K562 (cell line): ENCODE measurements around the gene OST4. TPM values are rescaled to one million over a fixed set of nuclear protein-coding genes. Genes with fewer than 3 reads are reported as not detected.

Source experiments
- ARHGAP35 ChIP-seq: fragments of 450-650 bp; IDR thresholded peaks from 2 replicates; pipeline ENCODE4 v1.6.1; 2018; ENCODE audit not compliant: partially characterized antibody
- BACH1 ChIP-seq: fragments of 200-800 bp; sonication (Bioruptor generic); IDR thresholded peaks from 2 replicates; pipeline ENCODE4 v1.6.1; 2016; ENCODE audit warnings: missing genetic modification characterization, missing compliant biosample characterization
- BHLHE40 ChIP-seq: IDR thresholded peaks from 2 replicates; pipeline ENCODE4 v1.6.1; 2011; ENCODE audit warnings: low read length, improper control_type of control experiment
- CBX5 ChIP-seq: IDR thresholded peaks from 2 replicates; pipeline ENCODE4 v1.6.1; 2014; ENCODE audit warnings: low read depth, borderline replicate concordance
- CTBP1 ChIP-seq: fragments of 450-650 bp; IDR thresholded peaks from 2 replicates; pipeline ENCODE4 v1.6.1; 2016; ENCODE audit warnings: borderline replicate concordance
- FOS ChIP-seq: IDR thresholded peaks from 3 replicates; pipeline ENCODE4 v1.6.1; 2011; ENCODE audit not compliant: insufficient read length; ENCODE audit errors: extremely low read depth
- FOXK1 ChIP-seq: sonication (generic); formaldehyde crosslinking; IDR thresholded peaks from 2 replicates; pipeline ENCODE4 v1.8.0; 2022; ENCODE audit warnings: missing genetic modification reagents, mild to moderate bottlenecking, borderline replicate concordance
- GABPB2 ChIP-seq: fragments of 250-450 bp; sonication (Bioruptor Pico); conservative IDR thresholded peaks from 2 replicates; pipeline ENCODE4 v1.5.1; 2021; ENCODE audit warnings: mild to moderate bottlenecking
- ID3 ChIP-seq, 2 experiments: fragments of 250-450 bp in 1 of 2; fragments of 450-650 bp in 1 of 2; sonication (Bioruptor Pico) in 1 of 2; IDR thresholded peaks; 2 replicates each; pipeline versions ENCODE4 v1.6.1 to v1.8.0; 2016 to 2021; ENCODE audit warnings: mild to moderate bottlenecking in 2 of 2, moderate library complexity in 2 of 2, missing compliant biosample characterization in 1 of 2, missing genetic modification characterization in 1 of 2
- KDM1A ChIP-seq, 2 experiments: fragments of 450-650 bp; IDR thresholded peaks; 2 replicates each; pipeline ENCODE4 v1.6.1; 2016; ENCODE audit warnings: mild to moderate bottlenecking in 2 of 2
- MBD2 ChIP-seq: sonication (generic); IDR thresholded peaks from 2 replicates; pipeline ENCODE4 v1.6.1; 2016; ENCODE audit warnings: low read depth, borderline replicate concordance
- MTF1 ChIP-seq: fragments of 250-450 bp; sonication (Bioruptor Pico); IDR thresholded peaks from 2 replicates; pipeline ENCODE4 v1.9.0; 2021; ENCODE audit warnings: moderate library complexity, mild to moderate bottlenecking, inconsistent platforms, borderline replicate concordance
- NELFE ChIP-seq: IDR thresholded peaks from 2 replicates; pipeline ENCODE4 v1.6.1; 2011; ENCODE audit warnings: mild to moderate bottlenecking; ENCODE audit not compliant: insufficient read depth, insufficient read length
- SNIP1 ChIP-seq: fragments of 450-650 bp; IDR thresholded peaks from 2 replicates; pipeline ENCODE4 v1.7.1; 2017; ENCODE audit warnings: low read depth, mild to moderate bottlenecking
- SRSF7 ChIP-seq: fragments of 200-400 bp; formaldehyde crosslinking; optimal IDR thresholded peaks from 2 replicates; pipeline ENCODE3; 2017; ENCODE audit warnings: mild to moderate bottlenecking, low read depth, low read length
- WHSC1 ChIP-seq: IDR thresholded peaks from one replicate; pipeline ENCODE4 v1.6.1; 2012; ENCODE audit warnings: low read length, control low read depth, inconsistent platforms
- XRCC4 ChIP-seq: IDR thresholded peaks from one replicate; pipeline ENCODE4 v1.6.1; 2011; ENCODE audit not compliant: insufficient read depth, insufficient read length; ENCODE audit errors: extremely low read depth
- ZBTB5 ChIP-seq: fragments of 450-650 bp; IDR thresholded peaks from 2 replicates; pipeline ENCODE4 v1.6.1; 2017; ENCODE audit warnings: antibody characterized with exemption
- ZNF140 ChIP-seq: fragments of 250-450 bp; sonication (Bioruptor Pico); IDR thresholded peaks from 2 replicates; pipeline ENCODE4 v1.8.0; 2021; ENCODE audit warnings: moderate library complexity, mild to moderate bottlenecking, inconsistent platforms
- ZNF24 ChIP-seq: fragments of 450-650 bp; IDR thresholded peaks from 2 replicates; pipeline ENCODE4 v1.6.1; 2016
- ZNF311 ChIP-seq: fragments of 250-450 bp; sonication (Bioruptor Pico); IDR thresholded peaks from 2 replicates; pipeline ENCODE4 v1.4.0; 2020; ENCODE audit warnings: mild to moderate bottlenecking, moderate library complexity
- ZSCAN29 ChIP-seq: fragments of 450-650 bp; IDR thresholded peaks from 2 replicates; pipeline ENCODE4 v1.6.1; 2017
- ZZZ3 ChIP-seq: fragments of 450-650 bp; IDR thresholded peaks from 2 replicates; pipeline ENCODE4 v1.6.1; 2016; ENCODE audit warnings: antibody characterized with exemption, mild to moderate bottlenecking, moderate library complexity
- polyA plus RNA-seq, 8 experiments: library from polyadenylated mRNA; depleted of rRNA in 4 of 8; stranded (reverse) in 5 of 8; unstranded in 3 of 8; fragments of >200 nt; fragmentation: Nextera tagmentation in 2 of 8; fragmentation: Illumina TruSeq in 1 of 8; extraction: Ambion mirVana in 2 of 8; extraction: Trizol in 1 of 8; gene quantifications; 2 replicates each; pipeline versions ENCODE4 v1.2.1 to v1.2.3, GENCODE V29; 2011 to 2014; ENCODE audit warnings: inconsistent platforms in 1 of 8, missing spikeins in 1 of 8
- total RNA-seq, 7 experiments: library from RNA; depleted of rRNA in 6 of 7; stranded (reverse); fragments of >200 nt in 6 of 7; fragmentation: Illumina TruSeq in 2 of 7; extraction: Trizol in 2 of 7; gene quantifications; 2 replicates each; pipeline versions ENCODE4 v1.2.1 to v1.2.3, GENCODE V29; 2011 to 2021; ENCODE audit warnings: low replicate concordance in 1 of 7
- TF ChIP-seq, protein P1 (sequence below): sonication (generic); formaldehyde crosslinking; IDR thresholded peaks from 2 replicates; pipeline ENCODE4 v1.8.0; 2022; ENCODE audit warnings: mild to moderate bottlenecking, missing genetic modification reagents
- TF ChIP-seq, protein P2 (sequence below): IDR thresholded peaks from 2 replicates; pipeline ENCODE4 v1.6.1; 2011; ENCODE audit not compliant: insufficient read length; ENCODE audit errors: extremely low read depth

Gene OST4
- total and polyA plus RNA-seq, 9 of the 15 experiments (the other 6 are each of a cell fraction or from before 2014, with no cell fraction given): 186 to 1,155 (median 355) TPM

GRCh38 chr2:27050996-27051901, 20.2 kb downstream of the OST4 start, which contains the start of gene AGBL5 (continued):
- TF ChIP-seq MTF1 (CRISPR knock-in tag) (no peak), KDM1A (IDR thresholded peaks at IDR 0.05) (no peak), BHLHE40 (no peak), ARHGAP35 (no peak), ZNF24 (0 out of 2 replicates have a peak, but pooled peaks have one; percentile 37), ID3 (CRISPR knock-in tag; IDR thresholded peaks at IDR 0.05) (no peak), ID3 (tag; IDR thresholded peaks at IDR 0.05) (peak; percentile 88; the same call in 1 of the 2 replicates), WHSC1 (no peak), ZNF311 (CRISPR knock-in tag) (no peak), MBD2 (peak; percentile 93), CBX5 (no peak), FOXK1 (CRISPR knock-in tag) (peak; percentile 85), ZSCAN29 (peak; percentile 62; the same call in 1 of the 2 replicates), CTBP1 (peak; percentile 78), ZBTB5 (peak; percentile 70), SNIP1 (no peak), NELFE (no peak), BACH1 (no peak), FOS (peak; percentile 86), GABPB2 (CRISPR knock-in tag) (no peak), ZZZ3 (0 out of 2 replicates have a peak, but pooled peaks have one; percentile 22), ZNF140 (no peak), XRCC4 (no peak), SRSF7 (no peak)
- TF ChIP-seq, protein P1, sequence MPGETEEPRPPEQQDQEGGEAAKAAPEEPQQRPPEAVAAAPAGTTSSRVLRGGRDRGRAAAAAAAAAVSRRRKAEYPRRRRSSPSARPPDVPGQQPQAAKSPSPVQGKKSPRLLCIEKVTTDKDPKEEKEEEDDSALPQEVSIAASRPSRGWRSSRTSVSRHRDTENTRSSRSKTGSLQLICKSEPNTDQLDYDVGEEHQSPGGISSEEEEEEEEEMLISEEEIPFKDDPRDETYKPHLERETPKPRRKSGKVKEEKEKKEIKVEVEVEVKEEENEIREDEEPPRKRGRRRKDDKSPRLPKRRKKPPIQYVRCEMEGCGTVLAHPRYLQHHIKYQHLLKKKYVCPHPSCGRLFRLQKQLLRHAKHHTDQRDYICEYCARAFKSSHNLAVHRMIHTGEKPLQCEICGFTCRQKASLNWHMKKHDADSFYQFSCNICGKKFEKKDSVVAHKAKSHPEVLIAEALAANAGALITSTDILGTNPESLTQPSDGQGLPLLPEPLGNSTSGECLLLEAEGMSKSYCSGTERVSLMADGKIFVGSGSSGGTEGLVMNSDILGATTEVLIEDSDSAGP: peak; percentile 78
- TF ChIP-seq, protein P2, sequence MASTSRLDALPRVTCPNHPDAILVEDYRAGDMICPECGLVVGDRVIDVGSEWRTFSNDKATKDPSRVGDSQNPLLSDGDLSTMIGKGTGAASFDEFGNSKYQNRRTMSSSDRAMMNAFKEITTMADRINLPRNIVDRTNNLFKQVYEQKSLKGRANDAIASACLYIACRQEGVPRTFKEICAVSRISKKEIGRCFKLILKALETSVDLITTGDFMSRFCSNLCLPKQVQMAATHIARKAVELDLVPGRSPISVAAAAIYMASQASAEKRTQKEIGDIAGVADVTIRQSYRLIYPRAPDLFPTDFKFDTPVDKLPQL: peak; percentile 12
